ENCODE measurements around the gene MAPK10. TPM values are rescaled to one million over a fixed set of nuclear protein-coding genes. Genes with fewer than 3 reads are reported as not detected.

Gene MAPK10
- polyA plus RNA-seq, 3 donors, result 0.36 TPM; not detected in 2

DNA sequence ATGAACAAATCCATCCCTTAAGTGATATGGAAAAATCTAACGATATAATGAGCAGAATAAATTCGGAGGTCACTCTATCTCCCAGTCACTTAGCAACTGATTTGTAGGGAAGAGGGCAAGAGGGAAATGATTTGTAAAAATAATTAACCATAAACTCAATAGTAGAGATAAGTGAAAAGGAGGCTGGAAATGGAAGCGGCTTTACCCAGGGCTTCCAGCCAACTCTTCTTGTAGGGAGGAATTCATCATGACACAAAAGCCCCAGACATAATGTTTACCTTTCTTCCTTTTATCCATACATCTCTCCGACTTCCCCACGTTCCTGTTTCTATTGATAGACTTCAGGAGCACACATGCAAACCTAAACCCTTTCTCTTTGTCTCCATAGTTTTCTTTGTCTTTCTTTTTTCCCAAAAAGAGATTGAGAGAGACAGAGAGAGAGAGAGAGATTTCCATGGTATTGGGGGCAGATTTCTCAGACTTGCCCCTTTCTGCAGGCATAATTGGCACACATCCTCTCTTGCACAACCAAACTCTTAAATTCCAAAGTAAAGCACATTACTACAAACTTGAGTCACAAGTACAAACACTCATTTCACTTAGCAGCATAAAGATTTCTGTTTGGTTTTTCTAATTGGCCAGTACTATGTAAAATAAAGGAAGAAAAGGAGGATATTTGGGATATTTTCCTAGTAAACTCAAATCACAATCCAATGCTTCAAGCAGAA lies 140.9 kb downstream of the MAPK10 start:
- H3K9me3 ChIP-seq (replicated peaks in 1 of 2; ENCODE audit: control insufficient read depth in 1 of 2, insufficient read depth in 1 of 2, low read length in 2 of 2), result no peaks in the 10 kb centered on the region
- H3K36me3 Mint-ChIP-seq, result no peaks in the 10 kb centered on the region
- no peaks in the 10 kb centered on the region for H3K36me3 ChIP-seq (replicated peaks in 1 of 2; ENCODE audit: control insufficient read depth in 1 of 2, insufficient read depth in 2 of 2, low read length in 2 of 2)
- no peaks in the 10 kb centered on the region for H3K4me1 Mint-ChIP-seq
- H3K79me2 ChIP-seq (ENCODE audit: insufficient read depth, low read length), result no peaks in the 10 kb centered on the region
- H3K27ac Mint-ChIP-seq, result no peak overlapping the region
- DNase-seq, result no peak
- H2AFZ ChIP-seq (ENCODE audit: insufficient read depth, low read depth, low read length, poor library complexity, severe bottlenecking), result no peak overlapping the region
- peaks cover 0 to 2% (median 0%) of the 10 kb centered on the region in 3 donors for H3K27me3 Mint-ChIP-seq (ENCODE audit: low read depth in 3 of 3)
- no peaks in the 10 kb centered on the region for H3K27me3 ChIP-seq (ENCODE audit: control insufficient read depth in 2 of 2, insufficient read depth in 2 of 2, low read length in 2 of 2)
- no peak overlapping the region for H3K4me3 Mint-ChIP-seq
- no peak overlapping the region for H3K9ac ChIP-seq (ENCODE audit: insufficient read depth, low read length, poor library complexity, severe bottlenecking)
- intact Hi-C loops (cut with micrococcal nuclease), result no loop called here
- H3K27ac ChIP-seq (ENCODE audit: low read depth in 1 of 2, low read length in 2 of 2), result no peak overlapping the region
- H3K4me2 ChIP-seq (replicated peaks; ENCODE audit: extremely low read depth, low read length, poor library complexity, severe bottlenecking), result no peak overlapping the region
- H3K4me1 ChIP-seq (ENCODE audit: control insufficient read depth in 1 of 2, insufficient read depth in 2 of 2, low read length in 2 of 2), result no peaks in the 10 kb centered on the region
- TF ChIP-seq, protein P1, sequence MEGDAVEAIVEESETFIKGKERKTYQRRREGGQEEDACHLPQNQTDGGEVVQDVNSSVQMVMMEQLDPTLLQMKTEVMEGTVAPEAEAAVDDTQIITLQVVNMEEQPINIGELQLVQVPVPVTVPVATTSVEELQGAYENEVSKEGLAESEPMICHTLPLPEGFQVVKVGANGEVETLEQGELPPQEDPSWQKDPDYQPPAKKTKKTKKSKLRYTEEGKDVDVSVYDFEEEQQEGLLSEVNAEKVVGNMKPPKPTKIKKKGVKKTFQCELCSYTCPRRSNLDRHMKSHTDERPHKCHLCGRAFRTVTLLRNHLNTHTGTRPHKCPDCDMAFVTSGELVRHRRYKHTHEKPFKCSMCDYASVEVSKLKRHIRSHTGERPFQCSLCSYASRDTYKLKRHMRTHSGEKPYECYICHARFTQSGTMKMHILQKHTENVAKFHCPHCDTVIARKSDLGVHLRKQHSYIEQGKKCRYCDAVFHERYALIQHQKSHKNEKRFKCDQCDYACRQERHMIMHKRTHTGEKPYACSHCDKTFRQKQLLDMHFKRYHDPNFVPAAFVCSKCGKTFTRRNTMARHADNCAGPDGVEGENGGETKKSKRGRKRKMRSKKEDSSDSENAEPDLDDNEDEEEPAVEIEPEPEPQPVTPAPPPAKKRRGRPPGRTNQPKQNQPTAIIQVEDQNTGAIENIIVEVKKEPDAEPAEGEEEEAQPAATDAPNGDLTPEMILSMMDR (IDR thresholded peaks at IDR 0.05), result no peak
- H3K4me3 ChIP-seq (replicated peaks in 1 of 3; ENCODE audit: low read depth in 2 of 3, low read length in 3 of 3), result no peak overlapping the region
- peaks cover 0 to 9% (median 3%) of the 10 kb centered on the region in 7 donors for H3K9me3 Mint-ChIP-seq
- WGBS (ENCODE audit: insufficient coverage), result no CpG with 5 or more reads among the region's 5 CpGs
- H4K20me1 ChIP-seq (ENCODE audit: insufficient read depth, low read length), result no peaks in the 10 kb centered on the region

DNA sequence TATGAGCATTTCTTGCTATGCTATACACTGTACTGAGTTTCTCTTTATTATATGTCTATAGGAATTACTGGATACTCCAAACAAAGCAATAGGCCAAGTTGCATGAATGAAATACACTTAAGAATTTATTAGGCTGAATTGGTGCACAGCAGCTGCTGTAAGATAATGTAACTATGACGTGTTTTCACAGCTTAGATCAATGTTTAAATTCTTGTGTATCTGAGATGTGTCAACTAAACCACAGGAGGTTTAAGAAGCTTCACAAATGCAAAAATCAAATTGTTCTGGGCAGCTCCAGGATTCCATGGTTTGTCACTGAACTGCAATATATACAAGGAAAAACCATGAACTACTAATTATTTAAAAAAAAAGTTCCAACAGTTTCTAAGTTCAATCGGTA lies 156.7 kb downstream of the MAPK10 start:
- H3K27me3 ChIP-seq (ENCODE audit: control insufficient read depth in 2 of 2, insufficient read depth in 2 of 2, low read length in 2 of 2), result no peaks in the 10 kb centered on the region
- no peaks in the 10 kb centered on the region for H3K4me1 ChIP-seq (ENCODE audit: control insufficient read depth in 1 of 2, insufficient read depth in 2 of 2, low read length in 2 of 2)
- no peak overlapping the region for H3K4me3 ChIP-seq (replicated peaks in 1 of 3; ENCODE audit: low read depth in 2 of 3, low read length in 3 of 3)
- no peaks in the 10 kb centered on the region for H3K36me3 Mint-ChIP-seq
- H4K20me1 ChIP-seq (ENCODE audit: insufficient read depth, low read length), result no peaks in the 10 kb centered on the region
- DNase-seq, result no peak
- H3K4me2 ChIP-seq (replicated peaks; ENCODE audit: extremely low read depth, low read length, poor library complexity, severe bottlenecking), result no peak overlapping the region
- intact Hi-C loops (cut with micrococcal nuclease), result no loop called here
- H3K4me1 Mint-ChIP-seq, result no peaks in the 10 kb centered on the region
- H3K4me3 Mint-ChIP-seq, result no peak overlapping the region
- H3K79me2 ChIP-seq (ENCODE audit: insufficient read depth, low read length), result no peaks in the 10 kb centered on the region
- no peak overlapping the region for H3K9ac ChIP-seq (ENCODE audit: insufficient read depth, low read length, poor library complexity, severe bottlenecking)
- TF ChIP-seq, protein P1 (IDR thresholded peaks at IDR 0.05), result no peak
- no peak overlapping the region for H3K27ac Mint-ChIP-seq
- no CpG with 5 or more reads among the region's 2 CpGs for WGBS (ENCODE audit: insufficient coverage)
- H3K36me3 ChIP-seq (replicated peaks in 1 of 2; ENCODE audit: control insufficient read depth in 1 of 2, insufficient read depth in 2 of 2, low read length in 2 of 2), result no peaks in the 10 kb centered on the region
- no peak overlapping the region for H3K27ac ChIP-seq (ENCODE audit: low read depth in 1 of 2, low read length in 2 of 2)
- peaks cover 0 to 2% (median 0%) of the 10 kb centered on the region in 7 donors for H3K9me3 Mint-ChIP-seq
- H3K27me3 Mint-ChIP-seq (ENCODE audit: low read depth in 3 of 3), result peaks cover 0 to 1% (median 0%) of the 10 kb centered on the region in 3 donors
- no peak overlapping the region for H2AFZ ChIP-seq (ENCODE audit: insufficient read depth, low read depth, low read length, poor library complexity, severe bottlenecking)
- no peaks in the 10 kb centered on the region for H3K9me3 ChIP-seq (replicated peaks in 1 of 2; ENCODE audit: control insufficient read depth in 1 of 2, insufficient read depth in 1 of 2, low read length in 2 of 2)
